SU-DHL-6 (cell line): Measurements from ENCODE around the gene EPB41L4B.

Source experiments
- H2AFZ ChIP-seq: fragments of 200-600 bp; sonication (generic); 2 replicates; pipeline ENCODE4 v1.6.1; 2014; ENCODE audit warnings: low read depth, mild to moderate bottlenecking, moderate library complexity, mixed read lengths, antibody characterized with exemption, low read length; ENCODE audit not compliant: severe bottlenecking
- H3F3A ChIP-seq: fragments of 200-600 bp; shearing (Covaris generic); 2 replicates; pipeline ENCODE4 v1.6.0; 2016; ENCODE audit warnings: antibody characterized with exemption, mild to moderate bottlenecking; ENCODE audit not compliant: insufficient read depth
- H3K27ac ChIP-seq: fragments of 200-600 bp; sonication (generic); 2 replicates; pipeline ENCODE4 v1.5.1; 2016; ENCODE audit warnings: low read depth, mild to moderate bottlenecking, low read length, moderate library complexity, mixed read lengths
- H3K27me3 ChIP-seq: fragments of 200-600 bp; sonication (generic), shearing (Covaris generic); 2 replicates; pipeline ENCODE4 v1.6.0; 2014; ENCODE audit warnings: mild to moderate bottlenecking, low read length
- H3K36me3 ChIP-seq: fragments of 200-600 bp; sonication (generic); 2 replicates; pipeline ENCODE4 v1.6.1; 2014; ENCODE audit warnings: mild to moderate bottlenecking, low read length, mixed read lengths
- H3K4me2 ChIP-seq: fragments of 300-600, 200-600 bp; shearing (Covaris generic), sonication (generic); 2 replicates; pipeline ENCODE4 v1.6.0; 2014; ENCODE audit warnings: low read length, low read depth, mild to moderate bottlenecking; ENCODE audit not compliant: poor library complexity, severe bottlenecking
- H3K4me3 ChIP-seq: fragments of 200-600 bp; sonication (generic); 2 replicates; pipeline ENCODE4 v1.5.1; 2014; ENCODE audit warnings: antibody characterized with exemption, low read length, mild to moderate bottlenecking, mixed read lengths; ENCODE audit not compliant: insufficient read depth, poor library complexity, severe bottlenecking
- H3K79me2 ChIP-seq: fragments of 200-600 bp; sonication (generic); 2 replicates; pipeline ENCODE4 v1.6.1; 2014; ENCODE audit warnings: mild to moderate bottlenecking, low read length, moderate library complexity; ENCODE audit not compliant: insufficient read depth
- H3K9ac ChIP-seq: fragments of 200-600 bp; sonication (generic); 2 replicates; pipeline ENCODE4 v1.7.0; 2014; ENCODE audit warnings: mild to moderate bottlenecking, low read length
- H3K9me2 ChIP-seq: fragments of 200-600 bp; sonication (generic); replicated peaks from 2 replicates; pipeline ENCODE4 v1.6.1; 2014; ENCODE audit warnings: low read length; ENCODE audit not compliant: insufficient read depth
- H3K9me3 ChIP-seq: fragments of 200-600 bp; sonication (generic); 2 replicates; pipeline ENCODE4 v1.6.1; 2014; ENCODE audit warnings: low read length, mixed read lengths; ENCODE audit not compliant: insufficient read depth
- H4K20me1 ChIP-seq: fragments of 200-600 bp; sonication (generic); 2 replicates; pipeline ENCODE4 v1.6.1; 2014; ENCODE audit warnings: low read depth, mild to moderate bottlenecking, antibody characterized with exemption, low read length, moderate library complexity, mixed read lengths
- EZH2phosphoT487 ChIP-seq: fragments of 200-600 bp; sonication (generic), shearing (Covaris generic); conservative IDR thresholded peaks from 2 replicates; pipeline ENCODE4 v1.6.1; 2018; ENCODE audit warnings: mild to moderate bottlenecking, antibody characterized with exemption, low read length, moderate library complexity, mixed read lengths
- TF ChIP-seq, protein P1 (sequence below): fragments of 200-600 bp; sonication (generic); IDR thresholded peaks from one replicate; pipeline ENCODE4 v1.5.1; 2017; ENCODE audit warnings: antibody characterized with exemption, mild to moderate bottlenecking, low read length, moderate library complexity; ENCODE audit not compliant: insufficient read depth, poor library complexity, severe bottlenecking

Gene EPB41L4B

DNA sequence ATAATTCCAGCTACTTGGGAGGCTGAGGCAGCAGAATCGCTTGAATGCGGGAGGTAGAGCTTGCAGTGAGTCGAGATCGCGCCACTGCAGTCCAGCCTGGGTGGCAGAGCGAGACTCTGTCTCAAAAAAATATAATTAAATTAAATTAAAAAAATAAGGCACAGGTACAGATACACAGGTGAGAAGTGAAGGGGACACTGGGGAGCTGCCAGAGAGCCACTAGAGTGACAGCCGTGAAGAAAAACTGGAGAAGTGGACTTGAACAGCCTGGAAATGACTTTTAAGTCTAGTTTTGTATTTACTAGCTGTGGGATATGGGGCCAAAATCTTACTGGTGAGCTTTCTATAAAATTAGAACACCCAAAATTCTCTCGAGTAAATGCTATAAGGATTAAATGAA, 15.1 kb downstream of the EPB41L4B start:
- no peaks in the 10 kb centered on the region for H3F3A ChIP-seq
- no peak overlapping the region for H2AFZ ChIP-seq
- H3K9me3 ChIP-seq: no peaks in the 10 kb centered on the region
- H3K27ac ChIP-seq: no peak overlapping the region
- H3K27me3 ChIP-seq: no peaks in the 10 kb centered on the region
- no peaks in the 10 kb centered on the region for H3K36me3 ChIP-seq
- H3K9me2 ChIP-seq: no peaks in the 10 kb centered on the region
- TF ChIP-seq EZH2phosphoT487: no peak
- TF ChIP-seq, protein P1, sequence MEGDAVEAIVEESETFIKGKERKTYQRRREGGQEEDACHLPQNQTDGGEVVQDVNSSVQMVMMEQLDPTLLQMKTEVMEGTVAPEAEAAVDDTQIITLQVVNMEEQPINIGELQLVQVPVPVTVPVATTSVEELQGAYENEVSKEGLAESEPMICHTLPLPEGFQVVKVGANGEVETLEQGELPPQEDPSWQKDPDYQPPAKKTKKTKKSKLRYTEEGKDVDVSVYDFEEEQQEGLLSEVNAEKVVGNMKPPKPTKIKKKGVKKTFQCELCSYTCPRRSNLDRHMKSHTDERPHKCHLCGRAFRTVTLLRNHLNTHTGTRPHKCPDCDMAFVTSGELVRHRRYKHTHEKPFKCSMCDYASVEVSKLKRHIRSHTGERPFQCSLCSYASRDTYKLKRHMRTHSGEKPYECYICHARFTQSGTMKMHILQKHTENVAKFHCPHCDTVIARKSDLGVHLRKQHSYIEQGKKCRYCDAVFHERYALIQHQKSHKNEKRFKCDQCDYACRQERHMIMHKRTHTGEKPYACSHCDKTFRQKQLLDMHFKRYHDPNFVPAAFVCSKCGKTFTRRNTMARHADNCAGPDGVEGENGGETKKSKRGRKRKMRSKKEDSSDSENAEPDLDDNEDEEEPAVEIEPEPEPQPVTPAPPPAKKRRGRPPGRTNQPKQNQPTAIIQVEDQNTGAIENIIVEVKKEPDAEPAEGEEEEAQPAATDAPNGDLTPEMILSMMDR: no peak
- no peak overlapping the region for H3K4me2 ChIP-seq
- no peaks in the 10 kb centered on the region for H4K20me1 ChIP-seq
- H3K4me3 ChIP-seq: no peak overlapping the region
- H3K9ac ChIP-seq: no peak overlapping the region
- H3K79me2 ChIP-seq: no peaks in the 10 kb centered on the region

DNA sequence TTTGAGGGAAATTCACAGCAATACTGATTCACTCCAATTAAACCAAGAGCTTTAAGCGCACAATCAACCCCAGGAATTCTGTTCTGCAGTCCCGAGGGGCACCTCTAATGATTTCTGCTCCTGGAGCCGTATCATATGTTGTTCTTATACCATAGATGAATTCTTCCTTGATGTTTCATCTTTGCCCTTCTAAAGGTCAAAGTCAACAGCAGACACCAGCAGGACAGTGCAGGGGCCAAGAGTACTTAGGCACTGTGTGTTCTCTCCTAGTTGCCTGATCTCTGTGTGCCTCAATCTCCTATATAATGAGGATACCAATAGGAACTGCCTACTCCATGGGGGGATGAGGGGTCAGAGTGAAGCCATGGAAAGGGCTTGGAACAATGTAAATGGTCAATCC, 16.5 kb downstream of the EPB41L4B start:
- H3K36me3 ChIP-seq: no peaks in the 10 kb centered on the region
- H4K20me1 ChIP-seq: no peaks in the 10 kb centered on the region
- no peak overlapping the region for H2AFZ ChIP-seq
- H3K9me3 ChIP-seq: no peaks in the 10 kb centered on the region
- TF ChIP-seq, protein P1: no peak
- no peak for TF ChIP-seq EZH2phosphoT487
- H3F3A ChIP-seq: no peaks in the 10 kb centered on the region
- no peak overlapping the region for H3K4me2 ChIP-seq
- no peak overlapping the region for H3K4me3 ChIP-seq
- H3K27me3 ChIP-seq: no peaks in the 10 kb centered on the region
- no peak overlapping the region for H3K9ac ChIP-seq
- no peaks in the 10 kb centered on the region for H3K9me2 ChIP-seq
- H3K79me2 ChIP-seq: no peaks in the 10 kb centered on the region
- no peak overlapping the region for H3K27ac ChIP-seq

DNA sequence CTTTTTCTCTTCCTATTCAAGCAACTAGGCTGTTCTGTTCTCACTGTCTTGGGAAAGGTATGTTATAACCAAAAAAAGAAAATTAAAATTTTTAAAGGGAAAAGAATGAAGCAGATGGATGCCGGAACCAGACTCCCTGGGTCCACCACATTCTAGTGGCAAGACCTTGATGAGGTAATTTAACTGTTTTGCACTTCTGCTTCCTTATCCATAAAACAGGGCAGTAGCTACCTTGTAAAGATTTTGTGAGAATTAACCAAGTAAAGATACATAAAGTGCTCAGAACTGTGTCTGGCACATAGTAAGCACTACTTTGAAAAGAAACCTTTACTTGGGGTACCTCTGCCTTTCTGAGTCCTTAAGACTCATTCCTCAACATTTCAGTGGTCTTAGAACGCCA, 17.0 kb downstream of the EPB41L4B start:
- no peak overlapping the region for H3K4me2 ChIP-seq
- no peak overlapping the region for H3K9ac ChIP-seq
- no peak overlapping the region for H3K27ac ChIP-seq
- no peak overlapping the region for H2AFZ ChIP-seq
- H3K4me3 ChIP-seq: no peak overlapping the region
- no peaks in the 10 kb centered on the region for H3K27me3 ChIP-seq
- H3K79me2 ChIP-seq: no peaks in the 10 kb centered on the region
- H3K9me2 ChIP-seq: no peaks in the 10 kb centered on the region
- H3F3A ChIP-seq: no peaks in the 10 kb centered on the region
- no peaks in the 10 kb centered on the region for H3K36me3 ChIP-seq
- H3K9me3 ChIP-seq: no peaks in the 10 kb centered on the region
- no peak for TF ChIP-seq EZH2phosphoT487
- TF ChIP-seq, protein P1: no peak
- no peaks in the 10 kb centered on the region for H4K20me1 ChIP-seq
